ENCODE measurements around the gene SCAF8. TPM values are rescaled to one million over a fixed set of nuclear protein-coding genes. Genes with fewer than 3 reads are reported as not detected.

The SCAF8 gene
- total and polyA plus RNA-seq, 2 of the 8 experiments (the other 6 are each of a cell fraction or from before 2014, with no cell fraction given): 20.3 to 46.3 TPM

DNA sequence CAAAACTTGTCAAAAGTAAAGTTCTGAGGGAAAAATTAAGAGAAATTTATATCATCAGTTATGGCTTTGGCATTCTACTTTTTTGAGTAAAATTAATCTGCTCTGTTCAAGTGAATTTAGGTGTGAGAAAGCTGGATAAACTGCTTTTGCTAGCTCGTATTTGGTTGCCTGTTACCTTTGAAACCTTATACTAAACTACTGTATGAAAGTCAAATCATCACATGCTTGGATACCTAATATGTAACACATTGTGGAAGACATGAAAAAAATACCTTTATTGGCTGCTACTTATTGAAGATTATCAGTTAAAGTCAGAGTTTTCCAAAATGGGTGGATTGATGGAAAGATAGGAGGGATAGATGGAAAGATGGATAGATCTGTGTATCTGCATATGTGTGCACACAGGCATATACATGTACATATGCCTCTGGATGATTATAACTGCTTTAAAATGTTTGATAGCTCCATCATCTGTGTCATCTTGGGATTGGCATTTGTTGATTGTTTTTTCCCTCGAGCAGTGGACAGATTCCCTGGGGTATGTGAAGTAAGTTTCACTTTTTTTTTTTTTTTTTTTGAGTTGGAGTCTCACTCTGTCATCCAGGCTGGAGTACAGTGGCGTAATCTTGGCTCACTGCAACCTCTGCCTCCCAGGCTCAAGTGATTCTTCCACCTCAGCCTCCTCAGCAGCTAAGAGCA lies 24.3 kb downstream of the SCAF8 start:
- no peak overlapping the region for H3K27ac ChIP-seq (ENCODE audit: low read depth, low read length)
- no peak overlapping the region for H3K4ac ChIP-seq (replicated peaks; ENCODE audit: insufficient read length, low read depth, low read length)

More for the DNA sequence above, 24.3 kb downstream of the SCAF8 start:
- Histone ChIP-seq H3K4me1 (replicated peaks in 1 of 4; ENCODE audit: control insufficient read depth in 3 of 4, insufficient read depth in 4 of 4, low read length in 3 of 4) (peaks cover 0 to 5% (median 1%) of the 10 kb centered on the region in 4 experiments; a peak in 2 of 7 replicates), H2BK15ac (ENCODE audit: low read length) (no peak overlapping the region), H4K5ac (ENCODE audit: insufficient read length, low read depth, low read length) (no peak overlapping the region), H3K79me2 (ENCODE audit: control insufficient read depth in 1 of 2, insufficient read depth in 2 of 2, low read length in 2 of 2) (peaks cover 28 to 99% of the 10 kb centered on the region in 2 experiments), H4K91ac (replicated peaks; ENCODE audit: insufficient read length, low read length) (no peak overlapping the region), H3K18ac (ENCODE audit: extremely low read depth, low read length) (no peak overlapping the region), H3K56ac (replicated peaks; ENCODE audit: insufficient read length, low read depth, low read length) (no peak overlapping the region), H3K23ac (ENCODE audit: insufficient read length) (no peak overlapping the region), H2BK5ac (ENCODE audit: low read depth, low read length) (no peak overlapping the region), H2AFZ (ENCODE audit: low read length) (no peak overlapping the region), H4K8ac (ENCODE audit: extremely low read depth, insufficient read depth, low read length) (no peak overlapping the region), H3K4me3 (ENCODE audit: extremely low read depth in 1 of 4, insufficient read depth in 2 of 4, low read depth in 3 of 4, low read length in 4 of 4) (no peak overlapping the region), H3K4me2 (ENCODE audit: insufficient read depth in 1 of 2, low read depth in 2 of 2, low read length in 2 of 2) (no peak overlapping the region), H3K36me3 (ENCODE audit: control insufficient read depth in 2 of 4, insufficient read depth in 4 of 4, low read length in 3 of 4) (no peaks in the 10 kb centered on the region), H3K79me1 (ENCODE audit: low read depth, low read length) (peaks cover 2% of the 10 kb centered on the region; the same call in 1 of the 2 replicates), H3K23me2 (ENCODE audit: low read depth, low read length) (no peaks in the 10 kb centered on the region), H3K9me3 (ENCODE audit: insufficient read depth in 2 of 2, low read depth in 1 of 2, low read length in 1 of 2) (no peaks in the 10 kb centered on the region), H2BK20ac (ENCODE audit: low read length) (no peak overlapping the region), H3K14ac (ENCODE audit: insufficient read length) (no peak overlapping the region), H3K9ac (replicated peaks in 1 of 4; ENCODE audit: extremely low read depth in 1 of 4, low read depth in 3 of 4, low read length in 3 of 4) (no peak overlapping the region), H4K20me1 (replicated peaks in 1 of 2; ENCODE audit: control insufficient read depth in 1 of 2, insufficient read depth in 2 of 2, low read length in 2 of 2) (peaks cover 11 to 16% of the 10 kb centered on the region in 2 experiments), H2BK120ac (replicated peaks; ENCODE audit: low read depth, low read length) (no peak overlapping the region), H2AK5ac (ENCODE audit: low read depth, low read length) (no peak overlapping the region), H3K27me3 (replicated peaks in 1 of 4; ENCODE audit: control insufficient read depth in 3 of 4, extremely low read depth in 1 of 4, insufficient read depth in 3 of 4, low read length in 3 of 4) (no peaks in the 10 kb centered on the region), H2BK12ac (ENCODE audit: low read depth, low read length) (no peak overlapping the region)
- no peak for FAIRE-seq
- WGBS, 2 experiments (ENCODE audit: extremely low coverage in 1 of 2, insufficient coverage in 1 of 2, insufficient read length in 1 of 2, insufficient replicate concordance in 2 of 2, low coverage in 1 of 2, low lambda C conversion rate in 2 of 2, missing lambda C conversion rate in 1 of 2): 85% methylated on average over 2 of the region's 3 CpGs; no CpG with 5 or more reads in 1 of the 2 experiments
- TF ChIP-seq NRF1 (IDR thresholded peaks at IDR 0.05; ENCODE audit: low read depth, low read length): no peak
- TF ChIP-seq TAF1 (IDR thresholded peaks at IDR 0.05; ENCODE audit: low read depth, low read length): no peak
- TF ChIP-seq, protein P1, sequence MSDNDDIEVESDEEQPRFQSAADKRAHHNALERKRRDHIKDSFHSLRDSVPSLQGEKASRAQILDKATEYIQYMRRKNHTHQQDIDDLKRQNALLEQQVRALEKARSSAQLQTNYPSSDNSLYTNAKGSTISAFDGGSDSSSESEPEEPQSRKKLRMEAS (IDR thresholded peaks at IDR 0.05): no peak
- TF ChIP-seq RNF2 (IDR thresholded peaks at IDR 0.05; ENCODE audit: borderline replicate concordance, low read depth, low read length, missing control alignments, poor library complexity, severe bottlenecking): no peak
- no peak for TF ChIP-seq CHD2 (IDR thresholded peaks at IDR 0.05; ENCODE audit: low read length)
- TF ChIP-seq SIN3A (conservative IDR thresholded peaks at IDR 0.05 in 1 of 2, IDR thresholded peaks at IDR 0.05 in 1 of 2; ENCODE audit: low read depth in 1 of 2, low read length in 2 of 2): no peak
- TF ChIP-seq TCF12 (IDR thresholded peaks at IDR 0.05; ENCODE audit: low read depth, low read length): no peak
- TF ChIP-seq EZH2 (IDR thresholded peaks at IDR 0.05; ENCODE audit: low read depth, low read length, severe bottlenecking): no peak
- no peak for TF ChIP-seq HDAC6 (IDR thresholded peaks at IDR 0.05; ENCODE audit: low read depth, low read length)
- no peak for TF ChIP-seq CBX8 (IDR thresholded peaks at IDR 0.05; ENCODE audit: borderline replicate concordance, low read depth, low read length)
- TF ChIP-seq CBX5 (IDR thresholded peaks at IDR 0.05; ENCODE audit: low read depth, low read length): no peak
- TF ChIP-seq YY1 (IDR thresholded peaks at IDR 0.05; ENCODE audit: low read depth, low read length): no peak
- TF ChIP-seq POLR2A (IDR thresholded peaks at IDR 0.05; ENCODE audit: control extremely low read depth in 1 of 2, low read depth in 2 of 2, low read length in 2 of 2): no peak
- CTCF ChIA-PET (ENCODE audit: partially characterized antibody): interaction anchor here (0.7 to 1.6 kb wide), 5 partner anchors 17 to 51 kb away, joined by 3 to 5 read pairs (median 3); no protein-coding TSS in a partner anchor
- no peak for DNase-seq (ENCODE audit: low read depth in 1 of 2, low spot score in 2 of 2)
- POLR2A ChIA-PET (ENCODE audit: partially characterized antibody): interaction anchor here (0.8 to 1.8 kb wide), 6 partner anchors 9 to 23 kb away, joined by 3 to 6 read pairs (median 4); no protein-coding TSS in a partner anchor
